ENCODE measurements around the gene CABLES2. TPM values are rescaled to one million over a fixed set of nuclear protein-coding genes. Genes with fewer than 3 reads are reported as not detected.

The CABLES2 gene
- total and polyA plus RNA-seq, 2 of the 4 experiments (the other 2 are of a cell fraction), result 1.4 to 5.1 TPM

DNA sequence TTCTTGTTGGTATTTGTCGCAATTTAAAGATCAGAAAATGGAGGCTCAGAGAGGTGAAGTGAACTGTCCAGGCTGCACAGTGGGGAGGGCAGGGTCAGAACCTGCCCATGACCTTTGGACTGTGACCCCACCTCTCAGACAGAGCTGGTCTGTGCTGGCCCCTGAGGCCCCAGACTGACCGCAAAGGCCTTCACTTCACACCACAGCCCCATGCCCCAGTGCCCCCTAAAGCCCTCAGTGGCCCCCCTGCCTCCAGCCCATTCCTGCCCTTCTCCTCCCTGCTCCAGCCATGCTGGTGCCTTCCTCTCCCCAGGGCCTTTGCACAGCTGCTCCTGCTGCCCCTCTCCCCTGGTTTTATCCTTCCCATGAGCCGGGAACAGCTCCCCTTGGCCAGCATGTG, 29.6 kb upstream of the CABLES2 start:
- no peaks in the 10 kb centered on the region; the same call in 1 of the 2 replicates for H3K9me1 ChIP-seq (ENCODE audit: insufficient read depth, low read length)
- in situ Hi-C loops (cut with MboI; ENCODE audit: low sequenced_read_pairs) (no loop called here), intact Hi-C loops (cut with micrococcal nuclease) (no loop called here), dilution Hi-C loops (cut with HindIII; ENCODE audit: low sequenced_read_pairs, unreplicated experiment) (no loop called here)
- no peak overlapping the region for H3K18ac ChIP-seq (ENCODE audit: low read depth, low read length)
- no peak overlapping the region for H2AFZ ChIP-seq (replicated peaks; ENCODE audit: low read length, poor library complexity)
- no peak overlapping the region for H3K56ac ChIP-seq (ENCODE audit: extremely low read depth, insufficient read depth, low read length)
- no peak overlapping the region for H3K4me2 ChIP-seq (ENCODE audit: low read depth, low read length)
- no peak overlapping the region; the same call in 1 of the 2 replicates for H2BK20ac ChIP-seq (ENCODE audit: low read depth, low read length)
- 0 out of 2 replicates have a peak overlapping the region, but pooled peaks have one; percentile 32 for H2BK120ac ChIP-seq (ENCODE audit: low read depth, low read length)
- H3K36me3 ChIP-seq (ENCODE audit: control insufficient read depth, insufficient read depth, low read length), result no peaks in the 10 kb centered on the region
- no peak overlapping the region for H3K9ac ChIP-seq (ENCODE audit: low read depth, low read length)
- H3K23ac ChIP-seq (ENCODE audit: low read depth, low read length), result no peak overlapping the region
- H3K4me1 ChIP-seq (ENCODE audit: control insufficient read depth, insufficient read depth, low read length), result peaks cover 8% of the 10 kb centered on the region; the same call in 1 of the 2 replicates
- no peak overlapping the region for H3K27ac ChIP-seq (ENCODE audit: insufficient read depth, low read length)
- no peak overlapping the region for H4K5ac ChIP-seq (ENCODE audit: low read depth, low read length)
- no TSS peak for BruUV-seq (replicated peaks)
- no peak overlapping the region for H2AK5ac ChIP-seq (ENCODE audit: low read depth, low read length)
- 79% methylated on average over 3 of the region's 3 CpGs; no CpG with 5 or more reads in 1 of the 2 experiments for WGBS, 2 experiments (ENCODE audit: extremely low coverage in 2 of 2, insufficient read length in 1 of 2)
- H2BK15ac ChIP-seq (ENCODE audit: low read depth, low read length), result no peak overlapping the region
- no peak for ATAC-seq (ENCODE audit: low read depth)
- peaks cover 7% of the 10 kb centered on the region for H3K9me3 ChIP-seq (ENCODE audit: control insufficient read depth, insufficient read depth, low read length)
- no peaks in the 10 kb centered on the region for H3K79me1 ChIP-seq (ENCODE audit: low read depth in 1 of 2, low read length in 2 of 2)
- POLR2A ChIA-PET (ENCODE audit: unreplicated experiment), result no interaction called here
- H4K20me1 ChIP-seq (ENCODE audit: insufficient read depth, low read length), result no peaks in the 10 kb centered on the region
- H2AK9ac ChIP-seq (replicated peaks; ENCODE audit: low read depth, low read length, poor library complexity), result no peak overlapping the region
- H3K4me3 ChIP-seq (ENCODE audit: insufficient read depth, low read depth, low read length), result no peak overlapping the region
- CTCF ChIA-PET, result no interaction called here
- H2BK5ac ChIP-seq (ENCODE audit: low read depth, low read length, poor library complexity, severe bottlenecking), result no peak overlapping the region
- no peak overlapping the region for H3K14ac ChIP-seq (replicated peaks; ENCODE audit: low read depth, low read length)
- H4K91ac ChIP-seq (ENCODE audit: insufficient read depth, low read depth, low read length), result no peak overlapping the region
- no peak overlapping the region for H3K4ac ChIP-seq (ENCODE audit: low read depth, low read length)
- no peak overlapping the region for H4K8ac ChIP-seq (ENCODE audit: low read depth in 2 of 2, low read length in 2 of 2)
- H3K27me3 ChIP-seq (ENCODE audit: control insufficient read depth, insufficient read depth, low read length), result peaks cover 80% of the 10 kb centered on the region
- DNase-seq, result no peak
- TF ChIP-seq RFX5 (IDR thresholded peaks at IDR 0.05; ENCODE audit: low read depth, low read length), result no peak
- TF ChIP-seq, protein P1, sequence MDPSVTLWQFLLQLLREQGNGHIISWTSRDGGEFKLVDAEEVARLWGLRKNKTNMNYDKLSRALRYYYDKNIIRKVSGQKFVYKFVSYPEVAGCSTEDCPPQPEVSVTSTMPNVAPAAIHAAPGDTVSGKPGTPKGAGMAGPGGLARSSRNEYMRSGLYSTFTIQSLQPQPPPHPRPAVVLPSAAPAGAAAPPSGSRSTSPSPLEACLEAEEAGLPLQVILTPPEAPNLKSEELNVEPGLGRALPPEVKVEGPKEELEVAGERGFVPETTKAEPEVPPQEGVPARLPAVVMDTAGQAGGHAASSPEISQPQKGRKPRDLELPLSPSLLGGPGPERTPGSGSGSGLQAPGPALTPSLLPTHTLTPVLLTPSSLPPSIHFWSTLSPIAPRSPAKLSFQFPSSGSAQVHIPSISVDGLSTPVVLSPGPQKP (IDR thresholded peaks at IDR 0.05; ENCODE audit: borderline replicate concordance, low read depth, low read length), result no peak
- TF ChIP-seq NFE2L2 (IDR thresholded peaks at IDR 0.05; ENCODE audit: low read depth, low read length), result no peak
- no peak for TF ChIP-seq FOS (IDR thresholded peaks at IDR 0.05; ENCODE audit: low read depth, low read length)
- no peak for TF ChIP-seq RAD21 (IDR thresholded peaks at IDR 0.05; ENCODE audit: low read length)
- no peak for TF ChIP-seq CEBPB (IDR thresholded peaks at IDR 0.05; ENCODE audit: low read depth, low read length)
- TF ChIP-seq POLR2A (IDR thresholded peaks at IDR 0.05; ENCODE audit: low read depth, low read length), result no peak
- TF ChIP-seq SMC3 (IDR thresholded peaks at IDR 0.05; ENCODE audit: low read depth, low read length), result no peak
- TF ChIP-seq, protein P2, sequence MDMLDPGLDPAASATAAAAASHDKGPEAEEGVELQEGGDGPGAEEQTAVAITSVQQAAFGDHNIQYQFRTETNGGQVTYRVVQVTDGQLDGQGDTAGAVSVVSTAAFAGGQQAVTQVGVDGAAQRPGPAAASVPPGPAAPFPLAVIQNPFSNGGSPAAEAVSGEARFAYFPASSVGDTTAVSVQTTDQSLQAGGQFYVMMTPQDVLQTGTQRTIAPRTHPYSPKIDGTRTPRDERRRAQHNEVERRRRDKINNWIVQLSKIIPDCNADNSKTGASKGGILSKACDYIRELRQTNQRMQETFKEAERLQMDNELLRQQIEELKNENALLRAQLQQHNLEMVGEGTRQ (IDR thresholded peaks at IDR 0.05; ENCODE audit: low read depth, low read length), result no peak
- no peak for TF ChIP-seq MXI1 (IDR thresholded peaks at IDR 0.05; ENCODE audit: borderline replicate concordance, low read depth, low read length)
- no peak for TF ChIP-seq RCOR1 (IDR thresholded peaks at IDR 0.05; ENCODE audit: insufficient replicate concordance, low read length)
- no peak for TF ChIP-seq MAFK (IDR thresholded peaks at IDR 0.05; ENCODE audit: low read depth, low read length)

Data from IMR-90 (cell line).